ENCODE results near the gene GPR18.

Gene GPR18

GRCh38 chr13:99294958-99295357, 36.8 kb upstream of the GPR18 start:
- H2BK5ac ChIP-seq (ENCODE audit: low read depth, low read length, poor library complexity), result no peak overlapping the region
- no peak overlapping the region for H3K9ac ChIP-seq (ENCODE audit: low read length)
- H3K79me1 ChIP-seq (ENCODE audit: low read length), result no peaks in the 10 kb centered on the region
- H3K18ac ChIP-seq (ENCODE audit: low read length), result no peak overlapping the region
- H3K9me3 ChIP-seq (ENCODE audit: insufficient read depth, low read depth, low read length), result no peaks in the 10 kb centered on the region
- no peak overlapping the region for H3K23ac ChIP-seq (ENCODE audit: low read length)
- H3K4me1 ChIP-seq (ENCODE audit: control insufficient read depth in 1 of 2, insufficient read depth in 2 of 2, low read length in 2 of 2), result peaks cover 3% of the 10 kb centered on the region in 2 experiments
- H3K79me2 ChIP-seq (ENCODE audit: control insufficient read depth, insufficient read depth, low read length, poor library complexity), result no peaks in the 10 kb centered on the region
- no peak for DNase-seq
- no peak overlapping the region for H2AFZ ChIP-seq (ENCODE audit: insufficient read depth, low read length, poor library complexity)
- no peak overlapping the region for H2AK5ac ChIP-seq (ENCODE audit: low read length)
- no peak overlapping the region for H3K4me3 ChIP-seq (ENCODE audit: low read depth, low read length)
- H3K27me3 ChIP-seq (ENCODE audit: insufficient read depth, low read length), result no peaks in the 10 kb centered on the region
- H3K36me3 ChIP-seq (ENCODE audit: control insufficient read depth in 1 of 2, insufficient read depth in 2 of 2, low read length in 2 of 2), result no peaks in the 10 kb centered on the region
- no peak overlapping the region for H3K4ac ChIP-seq (ENCODE audit: low read depth, low read length)
- H4K12ac ChIP-seq (ENCODE audit: low read depth, low read length), result no peak overlapping the region
- WGBS (ENCODE audit: extremely low coverage, insufficient coverage, insufficient read length), result no CpG with 5 or more reads among the region's 7 CpGs
- H2BK12ac ChIP-seq (ENCODE audit: low read length), result no peak overlapping the region
- H4K8ac ChIP-seq (ENCODE audit: low read depth, low read length), result no peak overlapping the region
- H3K14ac ChIP-seq (ENCODE audit: low read length), result no peak overlapping the region
- no peak overlapping the region for H3K4me2 ChIP-seq (ENCODE audit: low read length)
- H2BK120ac ChIP-seq (ENCODE audit: insufficient read depth, low read length, poor library complexity), result no peak overlapping the region
- no peak overlapping the region for H3K27ac ChIP-seq (ENCODE audit: low read depth, low read length)
- H4K91ac ChIP-seq (ENCODE audit: low read depth, low read length), result no peak overlapping the region

DNA sequence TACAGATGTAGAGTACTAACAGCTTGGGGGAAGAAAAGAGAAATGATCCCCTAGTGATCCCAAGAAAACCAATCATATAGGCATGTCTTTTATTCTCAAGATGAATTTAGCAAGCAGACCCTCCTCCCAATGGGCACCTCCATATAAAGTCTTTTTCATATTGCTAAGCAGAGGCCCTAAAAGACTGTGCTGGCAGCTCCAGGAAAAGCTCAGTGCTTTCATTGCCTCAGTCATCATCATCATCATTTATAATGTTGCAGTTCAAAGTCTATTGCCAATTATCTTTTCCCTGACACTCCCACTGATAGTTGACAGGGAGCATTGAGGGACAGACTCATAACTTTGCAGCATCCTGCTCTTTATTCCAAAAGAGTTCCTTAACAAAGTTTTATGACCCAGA, 36.0 kb upstream of the GPR18 start:
- Histone ChIP-seq H4K12ac (ENCODE audit: low read depth, low read length) (no peak overlapping the region), H2AK5ac (ENCODE audit: low read length) (no peak overlapping the region), H3K9me3 (ENCODE audit: insufficient read depth, low read depth, low read length) (peaks cover 2% of the 10 kb centered on the region), H3K4me1 (ENCODE audit: control insufficient read depth in 1 of 2, insufficient read depth in 2 of 2, low read length in 2 of 2) (no peaks in the 10 kb centered on the region), H3K14ac (ENCODE audit: low read length) (no peak overlapping the region), H3K36me3 (ENCODE audit: control insufficient read depth in 1 of 2, insufficient read depth in 2 of 2, low read length in 2 of 2) (no peaks in the 10 kb centered on the region), H2BK5ac (ENCODE audit: low read depth, low read length, poor library complexity) (no peak overlapping the region), H3K23ac (ENCODE audit: low read length) (no peak overlapping the region), H3K27ac (ENCODE audit: low read depth, low read length) (no peak overlapping the region), H3K9ac (ENCODE audit: low read length) (no peak overlapping the region), H3K79me1 (ENCODE audit: low read length) (no peaks in the 10 kb centered on the region), H2BK120ac (ENCODE audit: insufficient read depth, low read length, poor library complexity) (no peak overlapping the region), H4K8ac (ENCODE audit: low read depth, low read length) (no peak overlapping the region), H3K4me3 (ENCODE audit: low read depth, low read length) (no peak overlapping the region), H2BK12ac (ENCODE audit: low read length) (no peak overlapping the region), H3K4me2 (ENCODE audit: low read length) (no peak overlapping the region), H3K18ac (ENCODE audit: low read length) (no peak overlapping the region), H3K79me2 (ENCODE audit: control insufficient read depth, insufficient read depth, low read length, poor library complexity) (no peaks in the 10 kb centered on the region), H2AFZ (ENCODE audit: insufficient read depth, low read length, poor library complexity) (no peak overlapping the region), H4K91ac (ENCODE audit: low read depth, low read length) (no peak overlapping the region), H3K27me3 (ENCODE audit: insufficient read depth, low read length) (no peaks in the 10 kb centered on the region), H3K4ac (ENCODE audit: low read depth, low read length) (no peak overlapping the region)
- no peak for DNase-seq

GRCh38 chr13:99293178-99293577, 35.0 kb upstream of the GPR18 start:
- Histone ChIP-seq H2AFZ (ENCODE audit: insufficient read depth, low read length, poor library complexity) (no peak overlapping the region), H3K9ac (ENCODE audit: low read length) (no peak overlapping the region), H2BK120ac (ENCODE audit: insufficient read depth, low read length, poor library complexity) (no peak overlapping the region)

DNA sequence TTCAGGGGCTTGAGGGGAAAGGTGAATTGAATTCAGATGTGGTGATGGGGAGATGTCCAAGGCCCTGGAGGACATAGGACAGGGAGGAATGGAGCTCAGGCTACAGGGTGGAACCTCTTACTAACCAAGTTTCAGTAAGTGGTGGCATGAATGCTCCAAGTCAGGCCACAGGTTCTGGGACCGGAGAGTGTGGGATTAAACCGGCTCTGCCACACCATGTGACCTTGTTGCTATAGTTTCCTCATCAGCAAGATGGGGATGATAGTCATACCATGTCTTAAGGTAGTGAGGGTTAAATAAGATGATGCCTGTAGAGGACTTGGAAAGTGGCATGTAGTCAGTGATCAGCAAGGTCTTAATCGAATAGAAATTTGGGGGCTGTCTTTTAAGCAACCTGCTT, 32.7 kb upstream of the GPR18 start:
- Histone ChIP-seq H3K9me3 (ENCODE audit: insufficient read depth, low read depth, low read length) (peaks cover 2% of the 10 kb centered on the region), H2AFZ (ENCODE audit: insufficient read depth, low read length, poor library complexity) (no peak overlapping the region), H3K27ac (ENCODE audit: low read depth, low read length) (no peak overlapping the region), H3K4me1 (ENCODE audit: control insufficient read depth in 1 of 2, insufficient read depth in 2 of 2, low read length in 2 of 2) (no peaks in the 10 kb centered on the region), H2BK120ac (ENCODE audit: insufficient read depth, low read length, poor library complexity) (no peak overlapping the region), H3K79me2 (ENCODE audit: control insufficient read depth, insufficient read depth, low read length, poor library complexity) (no peaks in the 10 kb centered on the region), H3K27me3 (ENCODE audit: insufficient read depth, low read length) (no peaks in the 10 kb centered on the region), H3K14ac (ENCODE audit: low read length) (no peak overlapping the region), H3K4me2 (ENCODE audit: low read length) (no peak overlapping the region), H3K36me3 (ENCODE audit: control insufficient read depth in 1 of 2, insufficient read depth in 2 of 2, low read length in 2 of 2) (peaks cover 0 to 1% of the 10 kb centered on the region in 2 experiments), H3K18ac (ENCODE audit: low read length) (no peak overlapping the region), H3K4ac (ENCODE audit: low read depth, low read length) (no peak overlapping the region), H3K79me1 (ENCODE audit: low read length) (no peaks in the 10 kb centered on the region), H3K9ac (ENCODE audit: low read length) (no peak overlapping the region), H2AK5ac (ENCODE audit: low read length) (no peak overlapping the region), H3K23ac (ENCODE audit: low read length) (no peak overlapping the region), H4K12ac (ENCODE audit: low read depth, low read length) (no peak overlapping the region), H4K91ac (ENCODE audit: low read depth, low read length) (no peak overlapping the region), H4K8ac (ENCODE audit: low read depth, low read length) (no peak overlapping the region), H3K4me3 (ENCODE audit: low read depth, low read length) (no peak overlapping the region), H2BK12ac (ENCODE audit: low read length) (no peak overlapping the region), H2BK5ac (ENCODE audit: low read depth, low read length, poor library complexity) (no peak overlapping the region)
- whole genome bisulfite sequencing (ENCODE audit: extremely low coverage, insufficient coverage, insufficient read length), result no CpG with 5 or more reads among the region's 3 CpGs
- DNase-seq, result no peak

More at GRCh38 chr13:99293178-99293577, 35.0 kb upstream of the GPR18 start:
- Histone ChIP-seq H3K9me3 (ENCODE audit: insufficient read depth, low read depth, low read length) (peaks cover 2% of the 10 kb centered on the region), H3K18ac (ENCODE audit: low read length) (no peak overlapping the region), H4K8ac (ENCODE audit: low read depth, low read length) (no peak overlapping the region), H3K79me1 (ENCODE audit: low read length) (no peaks in the 10 kb centered on the region), H3K27me3 (ENCODE audit: insufficient read depth, low read length) (no peaks in the 10 kb centered on the region), H3K79me2 (ENCODE audit: control insufficient read depth, insufficient read depth, low read length, poor library complexity) (no peaks in the 10 kb centered on the region), H2AK5ac (ENCODE audit: low read length) (no peak overlapping the region), H3K4me1 (ENCODE audit: control insufficient read depth in 1 of 2, insufficient read depth in 2 of 2, low read length in 2 of 2) (no peaks in the 10 kb centered on the region), H3K23ac (ENCODE audit: low read length) (no peak overlapping the region), H3K4ac (ENCODE audit: low read depth, low read length) (no peak overlapping the region), H3K4me2 (ENCODE audit: low read length) (no peak overlapping the region), H3K36me3 (ENCODE audit: control insufficient read depth in 1 of 2, insufficient read depth in 2 of 2, low read length in 2 of 2) (no peaks in the 10 kb centered on the region), H2BK5ac (ENCODE audit: low read depth, low read length, poor library complexity) (no peak overlapping the region), H4K91ac (ENCODE audit: low read depth, low read length) (no peak overlapping the region), H3K4me3 (ENCODE audit: low read depth, low read length) (no peak overlapping the region), H2BK12ac (ENCODE audit: low read length) (no peak overlapping the region), H3K14ac (ENCODE audit: low read length) (no peak overlapping the region), H3K27ac (ENCODE audit: low read depth, low read length) (no peak overlapping the region), H4K12ac (ENCODE audit: low read depth, low read length) (no peak overlapping the region)
- WGBS (ENCODE audit: extremely low coverage, insufficient coverage, insufficient read length), result no CpG with 5 or more reads among the region's 2 CpGs
- DNase-seq, result no peak
